Prostate gland (tissue), 2 donors: ENCODE measurements around the gene ITM2B. TPM values are rescaled to one million over a fixed set of nuclear protein-coding genes. Genes with fewer than 3 reads are reported as not detected.

Source experiments
- DNase-seq: peaks from one replicate; pipeline ENCODE4 v3.0.0-alpha.2; 2019; ENCODE audit warnings: low spot score
- H3K27ac ChIP-seq, 2 donors: fragments of 200-600 bp; sonication (generic); 2 replicates each; pipeline ENCODE4 v1.5.1; 2017 to 2019
- H3K27me3 ChIP-seq: fragments of 200-600 bp; sonication (generic); replicated peaks from 2 replicates; pipeline ENCODE4 v1.5.1; 2019; ENCODE audit not compliant: insufficient read depth
- H3K36me3 ChIP-seq, 2 donors: fragments of 200-600 bp; sonication (generic); 1 replicate in 1 of 2; 2 replicates in 1 of 2; pipeline versions ENCODE4 v1.5.1 to v1.8.1; 2017 to 2019
- H3K4me1 ChIP-seq: fragments of 200-600 bp; sonication (generic); replicated peaks from 2 replicates; pipeline ENCODE4 v1.5.1; 2019
- H3K4me3 ChIP-seq, 2 donors: fragments of 200-600 bp; sonication (generic); 2 replicates each; pipeline ENCODE4 v1.5.1; 2017 to 2019
- H3K9me3 ChIP-seq: fragments of 200-600 bp; sonication (generic); 2 replicates; pipeline ENCODE4 v1.5.1; 2017
- CTCF ChIP-seq, 4 experiments: fragments of 200-600 bp in 2 of 4; fragments of 450-650 bp in 2 of 4; sonication (generic) in 2 of 4; IDR thresholded peaks; 1 replicate in 3 of 4; 2 replicates in 1 of 4; pipeline ENCODE4 v1.5.1; 2016 to 2019; ENCODE audit warnings: antibody characterized with exemption in 4 of 4, mild to moderate bottlenecking in 2 of 4, moderate library complexity in 2 of 4
- POLR2A ChIP-seq: fragments of 450-650 bp; IDR thresholded peaks from one replicate; pipeline ENCODE4 v1.6.1; 2016; ENCODE audit warnings: antibody characterized with exemption, mild to moderate bottlenecking
- POLR2AphosphoS5 ChIP-seq: sonication (generic); formaldehyde crosslinking; IDR thresholded peaks from one replicate; pipeline ENCODE4 v1.6.1; 2017; ENCODE audit warnings: antibody characterized with exemption
- WGBS: methylation state at CpG from one replicate; pipeline ENCODE4 v1.1.5; 2018; 5-methylcytosine and 5-hydroxymethylcytosine counted together
- intact Hi-C: fragments of 100-400 bp; cut with DNase I; formaldehyde crosslinking; loops from one replicate; pipeline ENCODE4 v1.14.2; 2022
- total RNA-seq, 2 donors: library from RNA; depleted of rRNA; stranded (reverse); fragments of >200 nt; gene quantifications; one replicate each; pipeline ENCODE4 v1.1.0, GENCODE V29; 2016

ITM2B gene
- total RNA-seq, result 100 to 1,000 TPM; 401 to 632 TPM

DNA sequence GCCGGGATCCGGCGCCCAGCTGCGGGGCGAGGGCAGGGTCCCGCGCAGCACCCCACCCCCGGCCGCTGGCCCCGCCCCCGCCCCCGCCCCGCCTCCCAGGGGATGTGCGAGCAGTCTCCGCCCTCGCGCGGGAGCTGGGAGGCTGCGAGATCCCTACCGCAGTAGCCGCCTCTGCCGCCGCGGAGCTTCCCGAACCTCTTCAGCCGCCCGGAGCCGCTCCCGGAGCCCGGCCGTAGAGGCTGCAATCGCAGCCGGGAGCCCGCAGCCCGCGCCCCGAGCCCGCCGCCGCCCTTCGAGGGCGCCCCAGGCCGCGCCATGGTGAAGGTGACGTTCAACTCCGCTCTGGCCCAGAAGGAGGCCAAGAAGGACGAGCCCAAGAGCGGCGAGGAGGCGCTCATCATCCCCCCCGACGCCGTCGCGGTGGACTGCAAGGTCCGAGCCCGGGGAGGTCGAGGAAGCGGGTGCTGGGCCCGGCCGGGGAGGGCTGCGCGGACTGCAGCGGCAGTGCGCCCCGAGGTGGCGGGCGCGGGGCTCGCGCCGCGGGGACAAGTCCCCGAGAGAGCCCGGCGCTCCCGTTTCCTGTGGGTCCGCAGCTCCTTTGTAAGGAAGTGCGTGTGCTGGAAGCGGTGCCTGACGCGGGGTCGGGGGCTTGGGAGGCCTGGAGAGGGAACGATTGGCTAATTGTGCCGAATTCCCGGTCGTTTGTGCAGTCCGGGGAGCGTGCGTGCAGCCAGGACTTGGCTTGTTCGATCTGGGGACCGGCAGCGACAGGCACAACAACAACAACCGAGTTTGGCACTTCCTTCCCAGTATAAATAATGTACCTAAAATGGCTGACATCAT lies at the start of gene ITM2B:
Gene ITM2B (plus strand): TSS at position 161 of the 843 bp plus-strand sequence. CDS start 155 bp downstream, at position 316.
- Histone ChIP-seq H3K27ac (peak within 1 kb of the TSS; percentile 100), H3K4me1 (peaks cover 6% of the 10 kb centered on the region), H3K27me3 (no peaks in the 10 kb centered on the region), H3K4me3 (peak within 1 kb of the TSS; percentile 97 to 100), H3K9me3 (no peaks in the 10 kb centered on the region), H3K36me3 (no peaks in the 10 kb centered on the region)
- TF ChIP-seq POLR2A, result peak; percentile 87
- no peak for TF ChIP-seq POLR2AphosphoS5
- peak in 3 of 4 experiments; percentile 8 to 53 (median 41) for TF ChIP-seq CTCF (IDR thresholded peaks at IDR 0.05)
- peak; percentile 81 for DNase-seq
- under 1% methylated on average over 92 of the region's 94 CpGs for WGBS
- intact Hi-C loops, result loop anchor here (2.0 to 10.0 kb wide), 6 partner anchors 70 to 342 kb away; partner anchors contain the start of genes LPAR6, MED4, NUDT15 and RB1

DNA sequence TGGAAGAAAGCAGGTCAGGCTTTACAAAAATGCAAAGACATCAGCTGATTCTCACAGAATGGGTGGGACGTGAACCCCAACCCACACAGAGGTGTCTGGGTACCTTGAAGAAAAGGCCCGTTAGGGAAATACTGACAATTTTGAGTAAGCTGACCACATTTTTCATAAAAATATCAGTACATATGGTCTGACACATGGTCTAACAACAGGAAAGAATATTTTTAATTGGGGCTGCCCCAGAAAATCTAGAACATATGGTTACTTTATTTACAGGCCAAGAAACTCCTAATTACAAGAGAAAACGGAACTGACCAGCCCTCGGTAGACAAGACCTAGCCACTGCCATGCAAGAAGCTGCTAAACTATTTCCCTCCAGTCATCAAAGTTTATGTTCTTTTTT lies 48.7 kb upstream of the ITM2B start:
- Histone ChIP-seq H3K36me3 (no peaks in the 10 kb centered on the region), H3K9me3 (no peaks in the 10 kb centered on the region), H3K4me3 (no peak overlapping the region), H3K27me3 (no peaks in the 10 kb centered on the region), H3K4me1 (no peaks in the 10 kb centered on the region), H3K27ac (no peak overlapping the region)
- TF ChIP-seq CTCF (IDR thresholded peaks at IDR 0.05) (no peak), POLR2A (no peak), POLR2AphosphoS5 (no peak)
- no peak for DNase-seq
- WGBS, result 89% methylated on average over 4 of the region's 4 CpGs
- intact Hi-C loops, result no loop called here

DNA sequence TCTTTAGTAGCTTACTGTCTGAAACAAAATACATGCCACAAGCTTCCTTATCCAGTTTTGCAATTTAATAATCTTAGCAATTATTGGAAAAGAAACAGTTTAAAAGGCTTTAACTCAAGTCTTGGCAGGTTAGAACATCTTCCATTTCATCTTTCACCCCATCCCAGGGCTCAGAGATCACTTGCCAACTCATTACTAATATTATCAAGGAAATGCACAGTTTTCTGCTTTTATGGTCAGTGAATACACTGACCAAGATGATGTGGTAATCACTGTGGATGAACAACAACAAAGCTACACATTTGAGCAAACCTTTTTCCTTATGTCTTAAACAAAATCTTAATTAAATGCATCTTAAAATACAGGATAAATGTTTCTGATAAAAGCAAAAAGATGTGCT lies 48.0 kb upstream of the ITM2B start:
- Histone ChIP-seq H3K4me3 (no peak overlapping the region), H3K27ac (no peak overlapping the region), H3K4me1 (no peaks in the 10 kb centered on the region), H3K9me3 (no peaks in the 10 kb centered on the region), H3K27me3 (no peaks in the 10 kb centered on the region), H3K36me3 (no peaks in the 10 kb centered on the region)
- intact Hi-C loops, result no loop called here
- TF ChIP-seq POLR2AphosphoS5 (no peak), POLR2A (no peak), CTCF (IDR thresholded peaks at IDR 0.05) (no peak)
- DNase-seq, result no peak

- H3K4me1 ChIP-seq, result no peaks in the 10 kb centered on the region
- no peak for DNase-seq
- WGBS, result 96% methylated on average over 1 of the region's 1 CpG
- no peak overlapping the region for H3K4me3 ChIP-seq
- H3K27ac ChIP-seq, result no peak overlapping the region
- intact Hi-C loops, result no loop called here
- no peaks in the 10 kb centered on the region for H3K9me3 ChIP-seq
- H3K27me3 ChIP-seq, result no peaks in the 10 kb centered on the region
- no peaks in the 10 kb centered on the region for H3K36me3 ChIP-seq
- TF ChIP-seq POLR2A, result no peak
- TF ChIP-seq POLR2AphosphoS5, result no peak
- TF ChIP-seq CTCF (IDR thresholded peaks at IDR 0.05), result no peak
Observed at GRCh38 chr13:48186722-48187121, 46.3 kb upstream of the ITM2B start.

- WGBS, result 62% methylated on average over 1 of the region's 1 CpG
- no peaks in the 10 kb centered on the region for H3K27me3 ChIP-seq
- intact Hi-C loops, result no loop called here
Observed at GRCh38 chr13:48188131-48188530, 44.9 kb upstream of the ITM2B start.

More at GRCh38 chr13:48188131-48188530, 44.9 kb upstream of the ITM2B start:
- Histone ChIP-seq H3K27ac (no peak overlapping the region), H3K9me3 (no peaks in the 10 kb centered on the region), H3K4me3 (no peak overlapping the region), H3K4me1 (no peaks in the 10 kb centered on the region), H3K36me3 (no peaks in the 10 kb centered on the region)
- no peak for DNase-seq
- no peak for TF ChIP-seq POLR2AphosphoS5
- TF ChIP-seq CTCF (IDR thresholded peaks at IDR 0.05), result no peak
- no peak for TF ChIP-seq POLR2A
